ENCODE data around the gene C1QTNF1.

Gene C1QTNF1

DNA sequence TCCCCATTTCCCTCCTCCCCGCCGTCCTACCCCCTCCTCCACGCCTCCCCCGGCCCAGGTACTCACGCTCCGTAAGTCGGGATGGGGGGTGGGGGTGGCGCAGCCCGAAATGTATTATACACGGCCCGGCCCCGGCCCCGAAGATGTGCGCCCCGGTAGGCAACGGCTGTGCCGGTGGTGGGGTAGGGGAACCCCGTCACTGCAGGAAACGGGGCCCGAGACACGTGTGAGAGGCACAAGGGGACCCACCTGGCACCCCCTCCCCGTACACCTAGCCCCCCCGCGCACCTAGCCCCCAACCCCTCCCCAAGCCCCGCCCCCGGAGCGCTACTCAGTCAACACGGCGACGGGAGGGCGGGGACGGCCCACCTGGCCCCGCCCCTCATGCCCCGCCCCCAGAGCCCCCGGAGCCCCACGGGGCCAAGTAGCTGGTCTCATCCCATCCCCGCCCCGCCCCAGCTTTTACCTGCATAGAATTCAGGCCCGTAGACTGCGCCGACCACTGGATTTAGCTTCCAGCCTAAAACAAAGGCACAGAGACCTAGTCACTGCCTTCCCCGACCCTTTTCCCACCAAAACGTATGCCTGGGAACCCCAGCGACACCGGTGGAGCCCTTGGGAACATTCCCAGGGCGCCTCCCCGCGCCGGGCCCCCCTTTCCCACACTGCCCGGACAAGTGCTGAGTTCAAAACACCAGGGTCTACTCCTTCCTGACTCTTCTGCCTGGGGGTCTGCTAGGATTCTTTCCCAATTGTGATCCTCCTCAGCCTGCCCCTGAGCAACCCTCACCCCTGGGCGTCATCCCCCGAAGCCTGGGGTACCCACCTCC lies 73.5 kb downstream of the C1QTNF1 start:
- FAIRE-seq, result no peak

GRCh38 chr17:79098282-79098867 lies 74.4 kb downstream of the C1QTNF1 start:
- no peak for FAIRE-seq

All from G401.6 (cell line).